Amygdala (tissue), 56 donors: Measurements from ENCODE around the gene CACNA2D1.
"Not testable (repeated sequence)": the region's sequence is repeated elsewhere in the genome, so short reads cannot be mapped to it uniquely, and the experiment has no call there.

Experiments
- DNase-seq, 56 donors: peaks; one replicate each; lab custom pipeline; 2025; lab: John Stamatoyannopoulos, UW

CACNA2D1 gene

DNA sequence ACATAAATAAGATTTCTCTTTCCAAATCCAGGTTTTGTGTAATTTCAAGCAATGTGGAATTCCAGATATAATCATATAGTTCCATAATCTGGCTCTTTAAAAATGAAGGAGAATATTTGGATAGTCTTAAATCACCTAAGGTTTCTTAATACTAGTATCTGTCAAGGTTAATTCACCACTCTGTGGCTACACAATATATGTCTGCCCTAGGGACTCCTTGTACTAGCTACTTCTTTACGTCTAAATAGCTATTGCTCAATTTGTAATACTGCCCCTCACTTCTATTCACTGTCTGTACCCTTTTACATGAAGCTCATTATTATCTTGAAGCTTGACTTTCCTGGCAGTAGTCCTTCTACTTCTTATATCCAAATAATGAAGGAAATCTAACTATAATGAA is 47.2 kb downstream of the CACNA2D1 start:
- DNase-seq, result no peak

DNA sequence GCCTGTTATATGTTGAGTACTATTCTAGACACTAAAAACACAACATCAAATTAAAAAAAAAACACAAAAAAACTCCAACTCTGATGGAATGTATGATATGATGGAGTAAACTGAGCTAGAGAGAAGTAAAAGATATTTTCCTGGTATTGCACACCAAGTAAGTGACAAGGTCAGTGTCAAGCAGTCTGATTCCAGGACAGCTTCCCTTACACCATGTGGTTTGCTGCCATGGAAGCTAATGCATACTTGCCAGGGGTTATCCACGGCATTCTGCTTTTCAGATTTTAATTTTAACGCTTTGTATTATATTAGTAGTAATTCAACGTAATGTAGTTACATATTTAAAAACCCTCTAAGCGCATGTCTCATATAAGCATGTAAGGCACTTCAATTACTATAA is 48.4 kb downstream of the CACNA2D1 start:
- DNase-seq, result no peak

DNA sequence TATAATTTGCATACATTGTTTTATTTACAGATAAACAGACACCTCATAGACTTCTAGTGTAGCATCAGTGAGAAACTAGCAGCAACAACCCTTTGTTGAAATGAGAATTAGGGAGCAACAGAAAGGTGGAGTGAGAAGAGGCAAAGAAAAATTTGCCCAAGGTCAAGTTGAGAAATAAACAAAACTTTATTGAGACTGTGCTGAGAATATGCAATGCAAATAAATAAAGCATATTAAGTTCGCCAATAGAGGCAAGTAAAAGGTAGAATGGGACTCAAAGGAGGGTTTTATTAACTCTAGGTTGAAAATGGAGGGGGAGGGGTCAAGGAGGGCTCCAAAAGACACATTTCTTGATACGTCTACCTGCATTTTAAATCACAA is 49.7 kb downstream of the CACNA2D1 start:
- no peak for DNase-seq

DNA sequence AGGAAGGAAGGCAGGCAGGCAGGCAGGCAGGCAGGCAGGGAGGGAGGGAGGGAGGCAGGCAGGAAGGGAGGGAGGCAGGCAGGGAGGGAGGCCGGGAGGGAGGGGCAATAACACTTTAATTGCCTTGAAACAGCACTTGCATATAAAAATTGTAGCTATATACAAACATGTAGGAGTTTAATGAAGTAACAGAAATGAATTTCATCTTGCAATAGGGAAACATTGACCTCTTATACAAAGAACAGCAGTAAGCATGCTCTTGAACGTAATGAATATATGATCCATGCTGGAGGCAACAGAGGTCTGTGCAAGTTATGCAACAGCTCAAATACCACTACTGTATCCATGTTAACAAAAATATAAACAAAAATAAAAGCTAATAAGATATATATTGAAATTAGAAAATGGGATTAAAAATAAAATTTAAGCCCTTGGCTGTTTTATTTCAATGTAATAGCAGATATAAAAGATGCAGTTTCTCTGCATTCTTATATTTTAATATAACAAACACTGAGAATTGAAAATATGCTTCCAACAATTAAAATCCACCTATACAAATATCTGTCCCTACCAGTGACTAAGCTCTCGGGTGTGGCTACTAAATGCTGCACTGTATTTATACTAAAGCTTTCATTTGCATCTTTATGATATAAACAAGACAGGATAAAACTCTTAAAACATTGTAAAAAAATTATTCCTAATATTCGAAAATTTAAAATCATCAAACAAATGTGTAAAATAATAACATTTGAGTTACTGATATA is 50.3 kb downstream of the CACNA2D1 start:
- no peak for DNase-seq

DNA sequence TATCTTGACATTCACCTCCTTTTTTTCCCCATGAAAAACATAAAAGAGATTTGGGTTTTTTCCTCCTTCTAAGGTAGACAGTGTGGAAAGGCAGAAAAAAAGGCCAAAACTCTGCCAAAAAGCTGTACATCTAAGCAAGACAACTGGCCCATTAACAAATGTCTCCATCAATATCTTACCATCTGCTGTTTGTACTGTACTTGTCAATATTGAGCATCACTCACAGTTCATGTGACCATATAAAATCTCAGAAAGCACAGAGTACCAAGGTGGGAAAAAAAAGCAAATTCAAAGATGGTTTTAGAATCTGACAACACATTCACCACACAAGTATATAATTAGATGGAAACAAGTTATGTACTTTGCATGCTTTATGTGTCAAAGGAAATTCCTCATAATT is 52.6 kb downstream of the CACNA2D1 start:
- DNase-seq, result no peak

DNA sequence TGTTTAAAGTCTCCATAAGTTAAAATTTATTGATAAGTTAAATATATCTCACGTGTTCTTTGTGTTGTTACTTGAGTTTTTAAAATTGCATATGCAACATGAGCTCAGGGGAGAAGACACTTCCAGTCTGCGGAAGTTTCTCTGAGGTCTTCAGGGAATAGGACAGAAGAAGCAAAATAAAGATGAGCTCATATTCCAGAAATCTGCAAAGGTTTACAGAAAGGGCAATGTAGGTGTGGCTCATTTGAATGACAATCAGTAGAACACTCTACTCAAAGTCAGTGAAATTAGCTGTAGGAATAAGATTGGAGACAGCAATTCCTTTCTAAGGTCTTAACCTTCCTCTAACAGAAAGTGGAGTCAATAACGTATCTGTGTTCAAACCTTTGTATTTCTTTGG is 53.7 kb downstream of the CACNA2D1 start:
- no peak for DNase-seq

DNA sequence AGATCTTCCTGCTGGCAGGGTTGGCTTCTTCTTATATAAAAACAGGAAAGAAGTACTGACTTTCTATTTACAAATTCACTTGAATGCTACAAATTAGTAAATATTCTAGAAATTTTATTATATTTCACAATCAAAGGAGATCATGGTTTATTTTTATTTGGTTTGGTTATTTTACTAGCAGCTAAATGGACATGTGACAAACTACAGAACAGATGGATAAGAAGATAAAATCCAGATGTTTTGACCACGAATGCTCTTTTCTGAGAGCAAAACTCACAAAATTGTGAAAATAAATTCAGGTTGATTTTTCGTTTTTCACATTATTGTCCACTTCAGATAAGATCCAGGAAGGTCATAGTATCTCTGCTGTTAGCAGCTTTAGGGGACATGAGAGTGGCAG is 55.4 kb downstream of the CACNA2D1 start:
- no peak for DNase-seq

DNA sequence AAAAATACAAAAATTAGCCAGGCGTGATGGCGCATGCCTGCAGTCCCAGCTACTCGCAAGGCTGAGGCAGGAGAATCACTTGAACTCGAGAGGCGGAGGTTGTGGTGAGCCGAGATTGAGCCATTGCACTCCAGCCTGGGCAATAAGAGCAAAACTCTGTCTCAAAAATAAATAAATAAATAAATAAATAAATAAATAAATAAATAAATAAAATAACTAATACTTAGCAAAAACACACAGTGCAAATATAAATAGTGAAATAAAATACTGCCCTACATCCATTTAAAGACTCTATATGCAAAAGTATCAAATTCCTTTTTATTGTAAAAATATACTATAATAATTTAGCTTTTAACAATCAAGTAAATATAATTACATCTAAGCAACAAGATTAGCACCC is 57.0 kb downstream of the CACNA2D1 start:
- DNase-seq, result not testable (repeated sequence)

DNA sequence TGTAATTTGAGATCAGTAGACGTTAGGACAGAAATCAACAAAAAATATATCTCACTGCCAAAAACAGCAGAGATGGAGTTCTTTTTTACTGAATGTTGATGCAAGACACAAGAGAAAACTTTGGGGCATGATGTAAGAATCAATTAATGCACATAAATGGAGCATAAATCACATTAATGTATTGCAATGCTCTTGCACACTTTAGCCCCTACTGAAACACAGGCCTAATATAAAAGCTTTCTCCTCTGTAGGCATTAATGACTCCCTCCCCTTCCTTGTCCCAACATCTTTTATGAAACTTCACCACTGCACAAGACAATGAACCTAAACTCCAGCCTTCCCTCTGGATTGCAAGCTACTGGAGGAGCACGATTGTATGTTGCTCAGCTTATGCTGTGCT is 58.8 kb downstream of the CACNA2D1 start:
- no peak for DNase-seq

DNA sequence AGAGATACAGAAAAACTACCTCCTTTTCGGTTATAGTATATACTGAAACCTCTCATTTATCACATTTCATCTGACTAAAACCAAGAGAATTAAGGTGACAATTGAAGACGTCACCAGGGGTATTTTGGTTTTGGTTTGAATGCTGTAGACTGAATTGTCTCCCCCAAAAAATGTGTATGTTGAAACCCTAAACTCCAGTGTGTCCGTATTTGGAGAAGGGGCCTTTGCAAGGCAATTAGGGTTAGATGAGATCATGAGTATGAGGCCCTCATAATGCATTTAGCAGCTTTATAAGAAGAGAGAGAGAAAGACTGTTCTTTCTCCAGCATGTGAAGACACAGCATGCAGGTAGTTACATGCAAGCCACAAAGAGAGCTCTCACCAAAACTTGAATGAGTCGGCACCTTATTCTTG is 59.5 kb downstream of the CACNA2D1 start:
- no peak for DNase-seq

DNA sequence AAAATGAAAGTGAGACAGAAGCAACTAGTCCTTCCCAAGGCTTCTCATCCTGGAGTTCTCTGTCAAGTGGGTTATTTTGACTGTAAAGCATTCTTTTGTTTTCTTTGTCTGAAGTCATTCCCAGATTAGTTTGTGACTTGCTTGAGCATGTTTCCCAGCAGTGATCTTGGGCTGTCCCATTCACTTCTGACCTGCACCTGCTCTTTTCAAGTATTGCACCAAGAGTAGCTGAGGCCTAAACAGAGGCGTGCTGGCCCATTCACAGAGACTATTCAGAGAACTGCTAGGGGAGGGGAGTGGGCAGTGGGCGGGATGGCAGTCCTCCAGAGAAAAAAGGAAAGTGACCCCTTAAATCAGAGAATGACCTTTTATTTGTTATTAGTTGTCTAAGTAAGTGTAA is 61.3 kb downstream of the CACNA2D1 start:
- no peak for DNase-seq

DNA sequence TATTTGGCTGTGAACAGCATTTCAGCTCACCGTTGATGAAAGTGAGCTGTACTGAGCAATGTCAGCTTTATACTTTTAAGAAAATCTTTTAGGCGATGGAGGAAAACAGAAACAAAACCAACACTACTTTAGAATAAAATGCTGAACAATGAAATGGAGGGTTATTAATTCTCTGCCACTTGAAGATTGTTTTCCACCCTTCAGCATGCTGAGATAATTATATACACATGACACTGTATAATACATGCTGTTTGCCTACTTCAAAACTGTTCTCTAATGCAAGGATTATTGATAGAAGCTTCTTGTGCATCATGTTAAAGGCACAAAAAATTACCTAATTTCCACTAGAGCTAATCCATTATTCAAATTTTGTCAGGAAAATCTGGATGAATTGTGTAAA is 66.8 kb downstream of the CACNA2D1 start:
- DNase-seq, result no peak

DNA sequence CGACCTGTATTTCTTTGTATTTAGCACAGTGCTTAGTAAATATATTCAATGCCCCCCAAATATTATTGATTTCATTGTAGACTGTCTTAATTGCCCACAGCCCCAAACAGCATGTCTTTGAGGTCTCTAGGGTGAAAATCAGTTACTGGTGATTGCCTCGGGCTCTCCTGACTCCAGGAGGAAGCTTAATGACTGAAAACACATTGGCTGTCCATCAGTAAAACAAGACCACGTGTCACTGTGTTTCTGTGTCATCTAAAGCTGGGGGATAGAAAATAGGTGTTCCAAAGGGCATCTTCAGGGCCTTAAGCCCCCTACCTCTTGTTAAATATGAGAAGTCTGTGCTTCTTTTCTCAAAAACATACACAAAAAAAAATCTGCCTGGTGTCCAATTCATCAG is 67.9 kb downstream of the CACNA2D1 start:
- DNase-seq, result no peak

DNA sequence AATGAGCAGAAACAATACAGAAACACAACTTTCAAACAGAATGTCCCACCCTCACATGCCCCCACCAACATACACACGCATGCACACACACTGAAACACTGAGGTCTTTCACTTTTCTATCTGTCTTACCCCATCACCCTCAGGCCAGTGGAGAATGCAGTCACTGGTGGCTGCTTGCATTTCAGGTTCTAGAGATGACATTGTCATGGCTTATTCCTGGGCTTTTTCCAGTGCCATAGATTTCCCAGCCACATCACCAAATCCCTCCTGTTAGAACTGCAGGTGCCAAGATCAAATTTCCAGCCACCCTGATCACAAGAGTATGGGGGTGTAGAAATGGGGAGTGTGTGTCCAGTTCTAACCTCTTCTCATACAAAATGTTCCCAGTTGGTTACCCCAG is 68.4 kb downstream of the CACNA2D1 start:
- no peak for DNase-seq

DNA sequence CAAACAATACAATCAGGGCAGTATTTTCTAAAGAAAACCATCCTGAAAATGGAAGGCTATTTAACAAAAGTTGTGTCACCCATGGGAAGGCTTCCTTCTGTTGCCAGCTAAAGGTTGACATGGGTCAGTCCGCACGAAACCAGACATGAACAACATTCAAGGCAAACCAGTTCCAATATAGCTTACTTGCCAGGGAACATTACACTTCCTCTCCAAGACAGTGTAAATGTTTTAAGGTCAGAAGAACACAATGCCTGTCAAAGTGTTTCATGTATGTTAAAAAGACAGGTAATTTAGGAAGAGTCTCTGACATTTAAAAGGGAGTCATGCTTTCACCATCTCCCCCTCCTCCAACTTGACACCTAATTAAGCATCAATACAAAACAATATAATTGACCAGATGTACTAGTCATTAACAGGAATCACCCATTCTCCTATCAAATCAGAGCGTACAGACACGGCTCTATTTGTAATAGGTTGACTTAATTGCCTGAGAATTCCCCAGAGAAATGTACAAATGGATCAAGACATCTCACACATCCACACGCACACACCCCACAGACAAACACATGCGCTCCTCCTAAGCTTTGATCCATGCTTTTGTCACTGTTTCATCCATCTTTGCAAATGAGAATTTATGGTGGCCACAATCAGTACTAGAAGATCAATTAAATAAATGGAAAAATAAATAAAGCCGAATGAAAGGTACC is 69.5 kb downstream of the CACNA2D1 start:
- no peak for DNase-seq

DNA sequence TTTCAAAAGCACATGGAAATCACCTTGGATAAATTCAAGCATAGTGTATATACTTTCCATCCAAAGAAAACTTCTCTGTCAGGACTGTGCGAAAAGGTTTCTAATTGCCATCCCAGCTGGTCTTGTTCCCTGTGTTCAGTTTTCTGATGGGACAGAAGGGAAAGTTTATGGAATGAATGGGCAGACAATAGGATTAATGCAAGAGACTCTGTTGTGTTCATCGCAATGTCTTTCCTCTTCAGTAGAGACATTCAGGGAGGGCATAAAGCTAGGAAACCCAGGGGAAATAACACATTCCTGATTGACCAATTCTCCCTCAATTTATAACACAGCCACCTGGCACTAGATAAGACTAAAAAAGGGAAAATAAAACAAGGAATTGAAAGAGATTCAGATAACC is 78.9 kb downstream of the CACNA2D1 start:
- DNase-seq, result no peak

DNA sequence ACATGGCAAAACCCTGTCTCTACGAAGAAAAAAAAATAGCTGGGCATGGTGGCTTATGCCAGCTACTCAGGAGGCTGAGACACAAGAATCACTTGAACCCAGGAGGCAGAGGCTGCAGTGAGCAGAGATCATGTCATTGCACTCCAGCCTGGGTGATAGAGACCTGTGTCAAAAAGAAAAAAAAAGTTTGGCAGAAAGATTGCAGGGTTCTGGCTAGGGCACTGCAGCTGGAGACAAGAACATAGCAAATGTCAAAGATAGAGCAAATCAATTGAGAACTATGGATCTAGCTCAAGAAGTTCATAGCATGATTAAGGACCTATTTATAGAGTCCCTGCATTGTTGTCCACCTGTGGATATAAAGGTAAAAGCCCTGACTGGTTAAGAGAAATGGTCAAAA is 79.5 kb downstream of the CACNA2D1 start:
- DNase-seq, result no peak

DNA sequence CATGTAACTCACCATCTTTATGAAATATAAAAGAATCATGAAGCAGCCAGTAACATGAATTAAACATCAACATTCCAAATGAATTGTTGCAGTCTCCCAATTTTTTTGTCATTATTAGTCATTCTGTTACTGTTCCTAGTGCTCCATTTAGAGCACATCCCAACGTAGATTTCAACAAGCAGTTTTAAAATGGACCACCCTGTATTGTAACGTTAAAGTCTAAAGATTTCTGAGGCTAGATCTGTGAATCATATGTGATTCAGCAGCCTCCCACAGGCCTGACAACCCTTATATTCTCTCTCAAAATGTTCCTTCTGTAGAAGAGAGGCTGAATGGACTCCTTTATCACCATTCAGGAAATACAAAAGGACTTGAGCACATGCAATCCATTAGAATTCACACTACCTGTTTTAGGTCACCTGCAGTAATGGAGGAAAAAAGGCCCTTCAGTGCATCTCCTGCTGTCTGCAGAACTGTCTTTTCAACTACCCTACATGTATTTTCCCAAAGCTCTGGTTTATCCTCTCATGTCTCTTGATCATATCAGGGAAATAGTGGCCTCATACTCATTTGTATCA is 81.4 kb downstream of the CACNA2D1 start:
- no peak for DNase-seq

DNA sequence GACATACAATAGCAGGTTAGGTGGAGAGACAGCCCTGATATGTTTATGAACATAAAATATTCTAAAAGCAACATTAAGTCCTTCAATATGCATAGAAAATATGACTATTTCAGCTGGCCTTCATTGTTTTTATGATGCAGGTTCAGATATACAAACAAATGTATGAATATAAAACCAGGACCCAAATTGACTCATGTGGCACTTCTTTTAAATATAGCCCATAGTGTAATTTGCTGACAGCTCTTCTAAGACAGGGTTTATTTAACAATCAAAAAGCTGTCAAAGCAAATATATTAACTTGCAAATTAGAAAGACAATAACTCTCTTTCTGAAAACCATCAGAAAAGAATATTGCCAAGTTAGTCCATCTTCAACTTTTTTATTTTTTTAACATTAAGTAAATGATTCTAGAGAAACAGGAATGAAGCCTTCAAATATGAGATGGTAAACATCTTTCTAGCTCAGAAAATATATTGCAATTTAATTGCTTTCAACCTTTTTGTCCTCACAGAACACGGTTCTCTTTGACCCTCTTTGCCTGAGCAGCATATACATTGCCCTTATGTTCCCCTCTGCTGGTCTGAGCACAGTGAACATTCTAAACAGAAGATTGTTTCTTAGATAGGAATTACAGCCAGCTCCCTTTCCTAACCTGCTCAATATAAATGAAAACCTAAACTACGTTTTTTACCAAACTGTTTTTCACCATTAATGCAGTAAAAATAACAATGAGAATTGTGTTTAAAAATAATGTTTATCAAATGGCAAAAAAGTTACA is 82.8 kb downstream of the CACNA2D1 start:
- no peak for DNase-seq

DNA sequence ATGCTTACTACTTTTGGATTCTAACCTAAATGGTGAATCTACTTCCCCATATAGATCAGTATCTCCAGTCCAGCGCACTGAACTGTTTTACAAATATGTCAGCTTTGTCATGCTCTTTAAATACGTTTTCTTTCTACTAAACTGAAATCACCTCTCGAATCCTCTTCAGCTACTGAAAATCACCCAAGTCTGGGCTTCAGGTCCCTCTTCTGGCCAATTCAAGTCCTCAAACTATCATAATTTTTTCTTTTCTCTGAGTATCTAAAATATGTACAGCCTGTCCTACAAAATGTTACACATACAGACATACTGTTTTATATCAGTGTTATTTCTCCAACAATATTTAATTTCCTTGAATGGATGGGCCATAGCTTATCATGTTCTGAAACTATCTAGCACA is 84.2 kb downstream of the CACNA2D1 start:
- no peak for DNase-seq

DNA sequence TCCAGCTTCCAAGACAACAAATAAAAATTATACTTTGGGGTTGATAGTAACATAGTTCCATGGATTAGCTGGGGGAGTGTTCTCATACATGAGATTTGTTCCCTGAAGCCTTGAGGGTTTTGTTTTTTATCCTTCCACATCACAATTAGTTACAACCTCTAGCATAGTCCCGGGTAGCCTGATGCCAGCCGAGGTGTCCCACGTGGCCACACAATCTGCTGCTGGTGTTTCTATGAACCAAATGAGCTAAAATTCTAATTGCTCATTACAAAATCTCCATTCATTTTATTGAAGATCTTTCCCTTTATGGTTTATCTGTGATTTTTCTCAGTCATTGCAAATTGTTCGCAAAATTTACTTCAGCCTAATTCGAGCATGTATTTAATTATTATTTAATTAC is 84.7 kb downstream of the CACNA2D1 start:
- no peak for DNase-seq
